HG02610 (cell line): Measurements from ENCODE around the gene PXYLP1.
"Not testable (repeated sequence)": the region's sequence is repeated elsewhere in the genome, so short reads cannot be mapped to it uniquely, and the experiment has no call there.

Experiments
- ATAC-seq: cut with Tn5 transposase; IDR thresholded peaks from one replicate; pipeline ENCODE4 v1.9.1; 2021; ENCODE audit warnings: mild to moderate bottlenecking, moderate library complexity; ENCODE audit not compliant: unreplicated experiment

Gene PXYLP1

DNA sequence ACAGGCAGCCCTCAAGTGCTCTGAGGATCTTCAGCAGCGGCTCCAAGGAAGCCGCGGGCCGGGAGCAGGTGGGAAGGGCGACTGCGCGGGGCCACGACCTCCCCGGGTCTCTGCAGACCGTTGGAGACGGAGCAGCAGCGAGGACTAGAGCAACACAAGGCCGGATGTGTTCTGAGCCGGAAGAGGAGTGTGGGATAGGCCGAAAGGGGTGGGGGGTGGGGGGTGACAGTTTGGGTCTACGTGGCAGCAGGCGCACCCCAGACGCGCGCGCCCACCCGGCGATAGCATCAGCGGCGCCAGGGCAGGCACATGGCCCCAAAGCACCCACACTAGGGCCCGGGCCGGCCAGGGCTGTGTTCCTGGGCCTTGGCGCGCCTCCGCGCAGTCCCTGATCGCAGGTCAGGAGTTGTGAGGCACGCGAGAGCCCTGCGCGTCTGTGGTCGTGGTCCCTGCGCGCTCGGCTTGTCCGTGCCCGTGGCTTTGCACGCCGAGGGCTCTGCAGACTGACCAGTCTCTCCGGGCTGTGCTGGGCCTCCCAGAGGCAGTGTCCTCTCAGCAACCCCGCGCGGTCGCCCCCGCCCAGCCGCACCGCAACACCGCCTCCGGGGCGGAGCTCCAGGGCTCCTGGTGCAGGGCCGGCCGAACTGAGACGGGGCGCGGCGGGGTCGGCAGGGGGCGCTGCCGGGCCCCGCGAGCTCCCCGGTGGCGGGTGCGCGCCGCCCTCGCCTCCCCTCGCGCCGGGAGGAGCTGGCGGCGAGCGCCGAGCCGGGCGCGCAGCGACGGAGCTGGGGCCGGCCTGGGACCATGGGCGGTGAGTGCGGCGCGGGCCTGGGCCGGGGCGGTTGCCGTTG lies at the start of gene PXYLP1:
TSS of gene PXYLP1 (plus strand) at position 725 of the 851 bp plus-strand sequence. CDS start 28,351 bp downstream, outside the sequence.
- peak; percentile 93 for ATAC-seq

- no peak for ATAC-seq
These were observed 48.0 kb upstream of the PXYLP1 start for GRCh38 chr3:141183606-141184005.

GRCh38 chr3:141184430-141184829 lies 47.2 kb upstream of the PXYLP1 start:
- ATAC-seq = no peak

- ATAC-seq = no peak
These were observed 40.4 kb upstream of the PXYLP1 start for GRCh38 chr3:141191097-141191749.

DNA sequence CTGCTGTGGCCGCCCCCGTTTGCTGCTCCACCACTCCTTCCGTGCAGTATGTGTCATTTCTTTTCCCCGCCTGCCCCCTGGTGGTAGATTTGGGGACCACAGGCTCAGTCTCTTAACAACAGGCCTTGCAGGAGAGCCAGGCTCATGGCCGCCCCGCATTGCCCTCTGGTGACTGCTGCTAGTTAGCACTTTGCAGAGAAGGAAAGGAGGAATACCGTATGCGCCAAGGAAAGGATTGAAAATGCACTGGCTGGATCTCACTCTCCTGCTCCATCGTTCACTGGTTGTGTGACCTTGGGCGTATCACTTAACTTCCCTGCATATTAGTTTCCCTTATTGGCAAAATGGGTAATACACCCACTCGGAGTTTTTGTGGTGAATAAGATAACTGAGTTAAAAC lies 39.3 kb upstream of the PXYLP1 start:
- ATAC-seq = peak; percentile 99

- no peak for ATAC-seq
These were observed 38.4 kb upstream of the PXYLP1 start for GRCh38 chr3:141193066-141193830.

GRCh38 chr3:141201122-141201521 lies 30.5 kb upstream of the PXYLP1 start:
- no peak for ATAC-seq

GRCh38 chr3:141202682-141203081 lies 28.9 kb upstream of the PXYLP1 start:
- no peak for ATAC-seq

DNA sequence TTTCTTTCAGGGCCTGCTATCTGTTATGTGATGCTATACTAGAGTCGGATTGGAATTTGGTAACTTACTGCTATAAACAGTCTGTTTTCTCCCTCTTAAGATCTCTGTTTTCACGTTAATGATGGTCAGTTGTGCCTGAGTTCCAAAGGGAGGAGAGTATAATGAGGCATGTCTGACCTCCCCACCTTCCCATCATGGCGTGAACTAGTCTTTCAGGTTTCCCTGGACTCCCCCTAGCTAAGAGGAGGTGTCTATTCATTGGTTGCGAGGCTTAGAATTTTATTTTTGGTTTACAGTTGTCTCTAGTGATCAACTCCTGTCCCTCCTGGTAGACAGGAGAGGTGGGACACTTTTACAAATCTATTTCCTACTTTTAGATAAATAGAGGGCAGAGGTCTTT lies 27.8 kb upstream of the PXYLP1 start:
- no peak for ATAC-seq

DNA sequence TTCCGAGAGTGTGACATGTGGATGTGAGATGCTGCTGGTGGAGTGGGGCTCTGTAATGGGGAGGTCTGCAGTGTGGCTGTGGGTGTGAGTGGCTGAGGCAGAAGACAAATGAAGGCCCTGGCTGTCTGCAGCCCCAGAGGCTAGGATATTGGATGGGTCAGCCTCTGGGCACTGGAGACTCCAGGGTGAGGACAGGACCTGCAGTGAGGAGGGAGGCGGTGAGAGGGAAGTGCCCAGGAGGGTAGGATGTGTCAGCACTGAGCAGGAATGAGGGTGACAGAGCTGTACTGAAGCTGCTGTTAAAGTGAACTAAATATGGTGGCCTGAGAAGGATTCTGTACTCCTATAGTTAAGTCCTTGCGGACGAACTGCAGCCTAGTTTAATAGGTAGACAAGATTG lies 27.3 kb upstream of the PXYLP1 start:
- ATAC-seq = no peak

GRCh38 chr3:141211306-141211705 lies 20.3 kb upstream of the PXYLP1 start:
- not testable (repeated sequence) for ATAC-seq

DNA sequence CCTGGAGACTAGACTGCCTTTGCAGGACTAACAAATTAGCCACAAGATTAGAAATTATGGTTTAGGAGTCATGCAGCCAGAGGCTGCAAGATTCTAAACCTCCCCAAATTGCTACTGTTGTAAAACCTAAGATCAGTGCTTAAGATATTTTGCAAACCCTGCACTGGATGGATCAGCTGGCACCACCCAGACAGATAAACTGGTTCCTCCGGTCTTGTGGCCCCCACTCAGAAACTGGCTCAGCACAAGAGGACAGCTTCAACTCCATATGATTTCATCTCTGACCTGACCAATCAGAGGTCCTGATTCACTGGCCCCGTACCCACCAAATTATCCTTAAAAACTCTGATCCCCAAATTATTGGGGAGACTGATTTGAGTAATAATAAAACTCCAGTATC lies 19.5 kb upstream of the PXYLP1 start:
- ATAC-seq = no peak

DNA sequence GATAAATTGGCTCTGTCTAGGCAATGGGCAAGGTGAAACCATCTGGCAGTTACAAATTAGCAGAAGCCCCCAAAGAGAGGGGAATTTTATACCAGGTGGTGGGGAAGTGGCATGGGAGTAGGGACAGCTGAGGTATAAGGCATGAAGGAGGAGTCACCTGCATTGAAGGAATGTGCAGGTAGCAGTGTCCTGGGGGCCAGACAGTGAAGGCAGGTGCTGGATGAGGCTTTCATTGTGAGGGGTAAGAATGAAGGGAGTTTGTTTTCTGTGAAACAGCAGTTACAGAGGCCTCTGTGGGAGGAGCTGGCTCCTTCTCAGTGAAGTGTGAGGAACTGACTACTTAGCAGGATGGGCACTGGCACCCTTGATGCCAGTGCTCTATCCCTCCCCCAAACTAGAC lies 19.1 kb upstream of the PXYLP1 start:
- ATAC-seq = no peak

GRCh38 chr3:141216975-141217374 lies 14.7 kb upstream of the PXYLP1 start:
- ATAC-seq = no peak

DNA sequence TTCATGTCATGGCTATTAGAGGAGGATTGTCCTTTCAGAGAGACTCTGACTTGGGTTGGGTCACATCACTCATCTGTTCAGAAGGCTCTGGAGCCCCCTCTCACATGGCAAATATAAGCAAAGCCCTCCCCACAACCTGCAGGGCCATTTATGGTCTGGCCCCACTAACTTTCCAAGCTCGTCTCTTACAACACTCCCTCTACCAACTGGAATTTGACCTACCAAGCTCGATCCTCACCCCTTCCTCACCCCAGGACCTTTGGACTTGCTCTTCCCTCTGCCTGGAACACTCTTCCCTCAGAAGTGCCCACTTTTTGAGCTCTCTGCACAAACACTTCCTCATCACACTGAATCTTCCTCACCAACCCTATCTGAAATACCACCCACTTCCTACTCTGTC lies 14.2 kb upstream of the PXYLP1 start:
- no peak for ATAC-seq

DNA sequence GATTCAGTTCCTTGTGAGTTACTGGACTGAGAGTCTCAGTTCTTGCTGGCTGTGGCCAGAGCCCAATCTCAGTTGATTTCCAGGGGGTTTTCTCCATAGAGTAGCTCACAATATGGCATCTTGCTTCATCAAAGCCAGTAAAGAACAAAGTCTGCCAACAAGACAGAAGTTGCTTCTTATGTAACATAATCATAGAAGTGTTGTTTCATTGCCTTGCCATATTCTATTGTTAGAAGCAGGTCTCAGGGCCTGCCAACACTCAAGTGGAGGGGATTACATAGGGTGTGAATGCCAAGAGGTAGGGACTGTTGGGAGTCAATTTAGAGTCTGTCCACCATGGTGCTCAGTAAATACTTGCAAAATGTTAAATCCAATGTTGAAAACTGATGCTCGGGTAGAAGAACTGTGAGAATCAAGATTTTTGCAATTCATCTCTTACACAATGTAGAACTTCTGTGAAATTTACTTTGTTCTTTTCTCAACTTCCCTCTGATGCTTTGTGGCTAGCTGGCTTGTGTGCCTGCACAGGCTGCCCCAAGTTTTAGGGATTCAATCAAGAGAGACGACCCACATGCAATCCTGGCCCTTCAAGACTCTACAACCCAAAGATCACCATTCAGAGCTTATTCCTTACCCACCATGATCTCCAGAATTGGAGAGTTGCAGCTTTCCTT lies 13.3 kb upstream of the PXYLP1 start:
- ATAC-seq = no peak

DNA sequence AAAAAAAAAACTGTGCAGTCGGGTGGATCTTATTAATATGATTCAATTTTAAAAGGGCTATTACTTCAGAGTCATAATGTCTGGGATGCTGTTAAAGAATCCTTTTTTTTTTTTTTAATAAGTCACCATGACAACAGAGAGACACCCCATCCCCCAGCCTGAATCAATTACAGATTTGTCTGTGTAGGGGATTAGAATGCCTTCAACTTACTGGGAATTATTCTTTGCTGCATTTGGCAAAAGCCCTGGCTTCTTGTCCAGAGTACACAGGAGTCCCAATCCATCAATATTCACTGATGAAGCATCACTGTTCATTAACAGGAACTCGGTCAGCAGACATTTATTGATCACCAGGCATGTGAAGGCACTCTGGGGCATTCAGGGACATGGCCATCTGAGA lies 12.7 kb upstream of the PXYLP1 start:
- ATAC-seq = no peak

DNA sequence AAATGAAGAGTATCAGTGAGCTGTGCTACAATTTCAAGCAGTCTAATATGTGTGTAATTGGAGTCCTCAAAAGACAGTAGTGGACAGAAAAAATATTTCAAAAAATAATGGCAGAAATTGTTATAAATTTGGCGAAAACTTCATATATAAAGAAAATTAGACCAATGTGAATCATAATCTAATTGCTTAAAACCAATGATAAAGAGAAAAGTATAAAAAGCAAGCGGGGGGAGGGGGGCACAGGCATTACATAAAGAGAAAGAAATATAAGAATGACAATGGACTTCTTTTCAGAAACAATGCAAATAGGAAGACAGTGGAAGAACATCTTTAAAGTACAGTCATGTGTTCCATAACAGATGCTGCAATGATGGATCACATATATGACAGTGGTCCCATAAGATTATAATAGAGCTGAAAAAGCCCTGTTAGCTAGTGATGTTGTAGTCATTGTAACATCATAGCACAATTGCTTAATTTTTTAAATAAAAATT lies 7.9 kb upstream of the PXYLP1 start:
- ATAC-seq = no peak

DNA sequence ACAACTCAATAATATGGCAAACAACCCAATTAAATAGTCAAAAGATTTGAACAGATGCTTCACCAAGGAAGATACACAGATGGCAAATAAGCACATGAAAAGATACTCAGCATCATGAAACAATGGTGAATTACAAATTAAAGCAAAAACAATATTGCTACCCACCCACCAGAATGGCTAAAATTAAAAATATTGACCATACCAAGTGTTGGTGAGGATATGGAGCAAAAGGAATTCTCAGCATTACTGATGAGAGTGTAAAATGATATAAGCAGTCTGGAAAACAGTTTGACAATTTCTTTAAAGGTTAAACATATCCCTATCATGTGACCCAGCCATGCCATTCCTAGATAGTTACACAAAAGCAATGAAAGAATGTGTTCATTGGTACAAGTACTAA lies 5.7 kb upstream of the PXYLP1 start:
- ATAC-seq = no peak

DNA sequence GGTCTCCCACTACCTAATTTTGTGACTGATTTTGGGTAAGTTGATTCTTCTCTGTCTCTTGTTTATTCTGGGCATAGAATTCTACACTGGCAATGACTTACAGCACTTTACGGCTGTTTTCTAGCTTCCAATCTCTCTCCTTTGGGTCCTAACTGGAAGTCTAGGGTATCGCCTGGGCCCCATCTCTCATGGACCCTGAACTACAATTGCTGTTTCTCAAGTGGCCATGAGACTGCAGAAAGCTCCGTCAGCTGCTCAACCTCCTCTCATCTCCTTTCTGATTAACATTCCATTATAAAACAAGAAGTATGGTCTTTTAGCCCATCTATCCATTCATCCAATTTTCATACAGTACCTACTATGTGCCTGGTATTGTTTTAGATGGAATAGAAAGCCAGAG lies 4.4 kb upstream of the PXYLP1 start:
- no peak for ATAC-seq

GRCh38 chr3:141227752-141228151 lies 3.9 kb upstream of the PXYLP1 start:
- ATAC-seq = no peak
